Fibroblast of upper back skin (primary cell): ENCODE data around the gene PDGFC.

ENCODE experiments used
- DNase-seq: peaks from one replicate; pipeline ENCODE4 v3.0.0-alpha.2; 2013

The PDGFC gene, protein sequence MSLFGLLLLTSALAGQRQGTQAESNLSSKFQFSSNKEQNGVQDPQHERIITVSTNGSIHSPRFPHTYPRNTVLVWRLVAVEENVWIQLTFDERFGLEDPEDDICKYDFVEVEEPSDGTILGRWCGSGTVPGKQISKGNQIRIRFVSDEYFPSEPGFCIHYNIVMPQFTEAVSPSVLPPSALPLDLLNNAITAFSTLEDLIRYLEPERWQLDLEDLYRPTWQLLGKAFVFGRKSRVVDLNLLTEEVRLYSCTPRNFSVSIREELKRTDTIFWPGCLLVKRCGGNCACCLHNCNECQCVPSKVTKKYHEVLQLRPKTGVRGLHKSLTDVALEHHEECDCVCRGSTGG

GRCh38 chr4:156971676-156972378 is at the start of gene PDGFC:
PDGFC (minus strand) TSS chr4:156971799; CDS start chr4:156970903, 896 bp downstream.
- peak; percentile 77 for DNase-seq

DNA sequence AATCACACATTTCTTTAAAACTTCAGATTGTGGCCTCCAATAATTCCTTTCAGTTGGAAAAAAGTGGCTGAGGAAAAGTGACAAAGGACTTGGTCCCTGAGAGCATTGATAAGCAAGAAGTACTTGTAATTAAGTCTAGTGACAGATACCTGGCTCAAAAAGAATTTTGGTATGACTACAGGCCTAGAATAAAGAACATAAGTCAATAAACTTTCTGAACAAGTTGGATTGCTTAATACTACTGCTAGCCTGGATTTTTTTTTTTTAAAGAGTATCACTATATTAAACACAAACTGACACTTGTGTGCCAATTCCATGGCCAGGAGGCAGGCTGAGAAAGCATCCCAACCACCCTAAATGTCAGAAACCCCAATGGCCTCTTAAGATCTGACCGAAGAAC is 49.3 kb upstream of the PDGFC start:
- no peak for DNase-seq

DNA sequence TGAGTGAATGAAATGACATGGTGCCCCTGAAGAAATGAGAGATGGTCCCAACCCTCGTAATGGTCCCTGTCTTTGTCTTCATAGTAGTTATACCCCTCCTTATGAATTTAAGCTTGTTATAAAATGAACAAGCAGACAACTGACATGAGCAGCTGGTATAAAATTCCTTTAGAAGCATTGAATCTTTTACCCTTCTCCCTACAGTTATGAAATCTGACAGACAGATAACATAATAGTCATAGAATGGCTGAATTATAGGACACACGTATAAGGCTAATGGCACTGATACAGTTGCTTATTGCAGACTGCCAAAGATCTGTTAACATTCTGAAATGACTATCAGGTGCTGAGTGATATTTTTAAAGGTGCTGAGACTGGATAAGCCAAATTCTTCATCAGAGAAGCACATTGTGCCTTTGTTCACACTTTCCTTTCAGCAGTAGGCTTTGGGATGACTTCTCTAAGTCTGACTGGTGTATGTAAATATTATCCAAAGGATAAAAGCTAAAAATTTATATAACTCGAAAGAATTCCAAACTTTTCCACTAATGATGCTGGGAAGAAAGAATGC is 47.4 kb upstream of the PDGFC start:
- DNase-seq: no peak

DNA sequence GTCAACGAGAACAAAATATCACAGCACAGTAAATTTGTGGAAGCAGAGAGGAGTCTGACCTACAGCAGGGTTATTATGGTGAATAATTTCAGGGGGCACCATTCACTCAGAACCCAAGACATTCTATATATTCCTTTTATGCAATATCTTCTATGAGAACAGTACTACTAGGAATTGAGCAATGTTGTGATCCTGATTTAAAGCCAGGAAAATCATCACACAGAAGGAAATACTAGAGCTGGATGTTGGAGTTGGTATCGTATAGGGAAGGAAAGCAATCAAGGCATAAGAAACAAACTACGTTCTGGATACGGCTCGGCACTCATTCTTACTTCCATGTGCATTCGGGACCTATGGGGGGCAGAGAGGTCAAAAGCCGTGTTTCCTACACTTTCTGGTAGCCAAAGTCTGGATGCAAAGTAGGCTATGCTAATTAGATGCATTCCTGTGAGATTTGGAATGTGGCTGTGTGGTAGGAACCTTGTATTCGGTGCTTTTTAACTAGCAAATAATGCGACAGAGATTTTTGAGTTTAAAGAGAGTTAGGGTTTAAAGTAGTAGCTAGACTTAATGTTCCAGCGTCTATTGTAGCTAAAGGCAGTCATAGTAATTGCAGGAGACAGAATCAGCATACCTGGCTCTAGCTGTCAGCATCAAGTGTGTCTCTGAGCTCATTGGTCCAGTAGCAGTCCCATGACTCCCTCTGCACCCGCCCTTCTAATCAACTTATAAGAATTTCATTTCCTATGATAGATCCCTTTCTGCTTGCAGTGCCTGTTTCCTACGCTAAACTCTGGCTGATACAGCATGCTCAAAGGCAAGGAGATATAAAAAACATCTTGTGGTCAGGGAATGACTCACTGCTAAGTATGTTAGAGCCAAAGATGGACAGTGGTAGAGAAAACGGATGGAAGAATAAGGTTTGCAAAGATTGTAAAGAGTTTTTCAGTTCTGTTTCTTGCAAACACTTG is 43.3 kb upstream of the PDGFC start:
- DNase-seq: peak; percentile 92

DNA sequence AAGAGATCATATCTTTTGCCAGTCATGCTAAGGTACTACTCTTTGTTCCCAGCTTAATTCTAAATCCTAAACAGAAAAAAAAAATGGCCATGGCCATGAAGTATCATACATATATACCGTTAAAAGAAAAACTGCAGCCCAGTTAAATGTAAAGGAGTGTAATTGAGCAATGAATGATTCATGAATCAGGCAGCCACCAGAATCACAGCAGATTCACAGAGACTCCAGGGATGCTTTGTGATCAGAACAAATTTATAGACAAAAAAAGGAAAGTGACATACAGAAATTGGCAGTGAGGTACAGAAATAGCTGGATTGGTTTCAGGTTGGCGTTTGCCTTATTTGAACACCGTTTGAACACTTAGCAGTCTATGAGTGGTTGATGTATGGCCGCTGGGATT is 42.1 kb upstream of the PDGFC start:
- DNase-seq: peak; percentile 71

DNA sequence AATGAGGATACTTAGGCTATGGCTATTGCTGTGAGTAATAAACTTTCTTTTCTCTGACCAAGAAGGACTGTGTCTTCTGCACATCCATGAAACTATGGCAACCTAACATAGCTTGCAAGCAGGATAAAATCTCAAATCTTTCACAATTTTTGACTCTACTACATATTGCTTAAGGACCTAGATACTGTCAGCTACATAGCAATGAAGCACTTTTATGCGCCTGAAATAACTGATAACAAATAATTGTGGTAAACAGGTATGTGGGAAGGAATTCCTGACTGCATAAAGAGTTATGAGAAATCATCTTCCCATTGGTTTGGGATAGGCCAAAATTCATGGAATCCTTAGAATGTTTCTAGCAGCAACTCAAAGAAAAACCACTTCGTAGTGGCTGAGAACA is 41.2 kb upstream of the PDGFC start:
- peak; percentile 88 for DNase-seq

- peak; percentile 27 for DNase-seq
These were observed 40.7 kb upstream of the PDGFC start for GRCh38 chr4:157012296-157012695.

- DNase-seq: no peak
These were observed 39.0 kb upstream of the PDGFC start for GRCh38 chr4:157010630-157011029.

- no peak for DNase-seq
These were observed 34.2 kb upstream of the PDGFC start for GRCh38 chr4:157005831-157006230.

DNA sequence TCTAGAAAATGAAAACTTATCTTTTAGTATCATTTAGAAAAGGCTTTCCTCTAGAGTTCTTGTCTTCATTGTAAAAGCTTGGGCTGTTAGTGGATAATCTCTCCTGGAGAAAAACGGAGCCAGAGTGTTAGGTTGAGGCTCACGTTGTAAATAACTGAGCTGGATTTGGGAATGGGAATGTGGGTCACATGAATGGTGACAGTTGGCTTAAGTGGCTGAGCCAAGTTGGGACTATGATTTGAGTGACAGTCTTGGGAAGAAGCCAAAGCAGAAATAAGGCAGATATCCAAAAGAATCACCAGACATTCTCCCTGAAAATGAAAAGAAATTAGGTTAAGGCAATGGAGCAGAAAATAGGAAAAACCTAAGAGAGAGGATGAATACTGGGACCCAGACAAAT is 33.6 kb upstream of the PDGFC start:
- DNase-seq: no peak

DNA sequence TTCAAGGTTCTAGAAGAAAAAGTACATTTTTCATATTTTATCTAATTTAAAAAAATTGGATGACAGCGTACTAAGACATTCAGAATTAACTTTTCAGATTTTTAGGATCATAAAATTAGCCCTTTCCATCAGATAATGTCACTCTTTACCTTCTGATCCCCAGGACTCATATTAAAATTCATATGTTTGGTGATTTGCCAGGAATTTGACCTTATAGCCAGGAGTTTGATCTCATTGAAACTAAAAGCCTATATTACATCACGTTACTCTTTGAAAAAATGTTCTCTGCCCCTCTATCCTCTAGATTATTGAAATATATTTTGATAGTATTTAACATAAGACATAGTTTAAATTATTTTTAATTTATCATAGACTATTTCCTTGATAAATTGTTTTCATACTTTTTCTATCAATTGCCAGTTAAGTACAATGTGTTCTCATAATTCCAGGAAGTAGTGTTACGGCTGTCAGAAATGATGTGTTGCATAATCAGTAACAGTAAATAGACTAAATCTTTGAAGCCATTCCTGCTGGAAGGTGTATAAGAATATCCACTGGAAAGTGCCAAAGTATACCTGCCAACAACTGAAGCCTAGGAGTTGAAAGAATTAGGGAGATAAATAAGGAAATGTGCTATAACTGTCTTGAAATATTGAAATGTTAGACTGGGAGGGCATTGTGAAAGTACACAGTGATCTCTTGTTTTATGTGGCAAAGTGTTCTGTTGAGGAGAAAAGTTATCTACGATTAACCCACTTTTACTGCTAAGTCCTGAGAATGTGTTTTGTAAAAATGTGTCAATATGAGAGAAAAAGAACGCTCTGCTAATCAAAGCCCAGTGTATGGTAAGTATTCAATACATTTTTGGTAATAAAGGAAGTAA is 32.9 kb upstream of the PDGFC start:
- peak; percentile 13 for DNase-seq

GRCh38 chr4:156999175-156999517 is 27.5 kb upstream of the PDGFC start:
- DNase-seq: peak; percentile 100

DNA sequence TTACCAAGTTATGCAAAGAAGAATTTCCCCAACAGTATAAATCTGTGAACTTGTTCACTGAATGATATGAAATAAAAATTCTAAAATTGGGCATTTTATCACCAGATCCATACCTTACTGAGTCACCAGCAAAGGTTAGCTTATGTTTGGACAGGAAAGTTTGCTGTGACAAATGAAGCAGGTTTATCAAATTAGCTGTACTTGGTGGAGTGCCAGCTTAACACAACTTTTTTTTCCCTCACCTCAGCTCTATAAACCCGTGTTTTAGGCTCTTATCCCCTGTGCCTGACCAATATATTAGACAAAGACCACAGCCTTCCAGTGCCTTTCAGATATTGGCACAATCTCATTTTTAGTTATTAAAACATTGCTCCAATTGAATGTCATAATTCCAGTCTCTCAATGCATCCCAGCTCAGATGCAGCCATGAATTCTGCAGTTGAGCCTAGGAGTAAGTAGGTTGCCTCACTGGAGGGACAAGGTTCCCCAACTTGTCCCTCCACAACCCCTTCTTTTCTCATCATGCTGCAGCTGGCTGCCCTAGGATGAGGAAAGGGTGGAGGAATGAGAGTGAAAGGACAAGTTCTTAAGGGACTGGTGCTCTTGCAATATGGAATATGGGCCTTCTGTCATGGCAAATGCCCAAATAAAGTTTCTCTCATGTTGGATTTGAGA is 27.0 kb upstream of the PDGFC start:
- peak; percentile 20 for DNase-seq

DNA sequence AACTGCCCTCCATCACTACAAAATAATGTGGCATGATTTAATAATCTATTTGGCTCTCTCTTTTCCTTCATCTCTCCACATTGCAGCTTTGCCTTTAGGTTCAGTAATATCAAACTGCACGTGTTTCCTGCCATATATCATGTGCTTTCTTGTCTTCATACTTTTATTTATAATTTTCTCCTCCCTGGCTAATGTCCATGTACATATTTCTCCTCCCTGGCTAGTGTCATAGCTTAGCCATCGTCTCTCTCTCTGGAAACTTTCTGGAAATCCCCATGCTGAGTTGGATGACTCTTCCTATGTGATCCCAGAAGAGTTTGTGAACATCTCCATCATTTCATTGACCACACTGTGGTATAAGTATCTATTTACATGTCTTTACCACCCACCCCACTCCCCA is 21.3 kb upstream of the PDGFC start:
- peak; percentile 68 for DNase-seq

DNA sequence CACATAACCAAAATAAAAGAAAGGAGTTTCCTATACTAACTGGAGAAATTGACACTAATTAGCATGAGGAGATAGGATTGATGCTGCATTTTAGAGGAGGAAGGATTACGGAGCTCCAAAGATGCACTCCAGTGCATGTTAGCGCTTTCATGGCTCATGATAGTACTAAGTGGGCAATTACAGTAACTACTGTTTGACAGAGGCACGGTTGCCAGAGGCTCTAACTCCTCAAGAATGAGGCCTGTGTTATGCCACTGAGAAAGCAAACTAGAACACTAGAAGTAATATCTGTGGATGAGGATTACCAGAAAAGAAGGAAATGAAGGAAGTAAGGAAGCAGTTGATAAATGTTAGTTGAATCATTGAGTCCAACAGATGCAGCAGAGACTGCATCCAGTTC is 19.6 kb upstream of the PDGFC start:
- no peak for DNase-seq

DNA sequence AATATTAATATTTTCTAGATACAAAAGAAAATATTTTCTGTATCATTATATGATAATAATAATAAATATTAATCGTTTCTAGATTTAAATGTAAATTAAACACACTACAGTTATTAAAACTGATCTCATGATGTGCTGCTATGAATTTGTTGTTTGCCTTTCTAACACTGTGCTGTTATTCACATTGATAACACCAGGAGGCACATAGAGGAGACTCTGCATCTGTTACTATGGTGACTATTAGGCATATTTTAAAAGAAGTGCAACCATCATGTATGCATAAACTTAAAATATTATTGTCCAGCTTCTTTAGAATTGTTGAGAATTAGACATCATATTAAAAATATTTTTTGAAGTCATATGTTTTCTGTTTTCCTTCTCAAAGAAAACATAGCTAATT is 11.8 kb upstream of the PDGFC start:
- peak; percentile 44 for DNase-seq

- peak; percentile 76 for DNase-seq
These were observed 9.7 kb upstream of the PDGFC start for GRCh38 chr4:156981262-156981769.

GRCh38 chr4:156977435-156978160 is 6.0 kb upstream of the PDGFC start:
- DNase-seq: peak; percentile 99

GRCh38 chr4:156976147-156976546 is 4.5 kb upstream of the PDGFC start:
- DNase-seq: peak; percentile 82

GRCh38 chr4:156975686-156976085 is 4.1 kb upstream of the PDGFC start:
- DNase-seq: no peak
